Spleen (tissue), 7 donors: ENCODE data around the gene RPS15.

Source experiments
- POLR2A ChIP-seq, 3 donors: fragments of 450-650 bp; IDR thresholded peaks; one replicate each; pipeline ENCODE4 v1.5.1; 2017; ENCODE audit warnings: antibody characterized with exemption in 3 of 3, mild to moderate bottlenecking in 1 of 3
- POLR2AphosphoS5 ChIP-seq, 3 donors: sonication (generic); formaldehyde crosslinking; IDR thresholded peaks; one replicate each; pipeline ENCODE4 v1.5.1; 2017; ENCODE audit warnings: antibody characterized with exemption in 3 of 3
- TF ChIP-seq, protein P1 (sequence below), 11 experiments: fragments of 200-600 bp in 7 of 11; fragments of 450-650 bp in 4 of 11; sonication (generic) in 4 of 11; IDR thresholded peaks in 8 of 11; conservative IDR thresholded peaks in 3 of 11; 1 replicate in 7 of 11; 2 replicates in 4 of 11; pipeline versions ENCODE4 v1.4.0 to v1.8.0; 2016 to 2021; ENCODE audit warnings: antibody characterized with exemption in 11 of 11, inconsistent platforms in 4 of 11, mild to moderate bottlenecking in 1 of 11
- donor health status: DM: no; HTN: no; CAD: no; lungs with moderate emphysema.
- donor health status: DM: no; HTN: no; CAD: no.
- donor health status: DM: no; HTN: no; CAD: no.

DNA sequence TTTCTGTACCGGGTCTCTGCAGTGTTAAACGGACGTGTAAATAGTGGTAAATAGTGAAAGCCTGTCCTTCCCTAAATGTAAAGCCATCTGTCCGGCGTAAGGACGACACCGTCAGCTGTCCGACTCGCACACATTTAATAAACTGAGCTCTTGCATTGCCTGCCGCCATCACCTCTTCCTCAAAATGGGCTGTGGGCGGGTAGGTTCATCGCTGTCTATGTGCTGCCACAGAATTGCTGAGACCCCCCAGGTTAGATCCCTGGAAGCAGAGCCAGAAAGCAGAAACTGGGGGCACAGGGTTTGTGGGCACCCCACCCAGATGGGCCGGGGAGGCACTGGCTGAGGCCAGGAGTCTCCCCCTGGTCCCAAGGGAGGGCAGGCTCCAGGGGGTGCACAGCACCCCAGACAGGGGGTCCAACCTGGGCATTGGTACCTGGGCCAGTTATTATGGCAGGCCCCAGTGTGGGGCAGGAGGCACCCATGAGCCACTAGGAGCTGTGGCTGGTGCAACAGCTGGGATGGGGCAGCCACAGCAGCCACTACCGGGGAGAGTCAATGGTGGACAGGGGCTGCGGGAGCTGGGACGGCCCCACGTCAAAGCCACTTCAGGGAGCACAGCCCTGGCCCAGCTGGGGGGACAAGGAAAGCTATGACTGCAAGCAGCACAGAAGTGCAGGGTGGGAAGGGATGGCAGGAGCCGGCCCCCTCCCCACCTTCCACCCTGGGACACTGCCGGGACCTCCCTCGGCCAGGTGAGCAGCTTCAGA lies 35.1 kb downstream of the RPS15 start:
- TF ChIP-seq, protein P1, sequence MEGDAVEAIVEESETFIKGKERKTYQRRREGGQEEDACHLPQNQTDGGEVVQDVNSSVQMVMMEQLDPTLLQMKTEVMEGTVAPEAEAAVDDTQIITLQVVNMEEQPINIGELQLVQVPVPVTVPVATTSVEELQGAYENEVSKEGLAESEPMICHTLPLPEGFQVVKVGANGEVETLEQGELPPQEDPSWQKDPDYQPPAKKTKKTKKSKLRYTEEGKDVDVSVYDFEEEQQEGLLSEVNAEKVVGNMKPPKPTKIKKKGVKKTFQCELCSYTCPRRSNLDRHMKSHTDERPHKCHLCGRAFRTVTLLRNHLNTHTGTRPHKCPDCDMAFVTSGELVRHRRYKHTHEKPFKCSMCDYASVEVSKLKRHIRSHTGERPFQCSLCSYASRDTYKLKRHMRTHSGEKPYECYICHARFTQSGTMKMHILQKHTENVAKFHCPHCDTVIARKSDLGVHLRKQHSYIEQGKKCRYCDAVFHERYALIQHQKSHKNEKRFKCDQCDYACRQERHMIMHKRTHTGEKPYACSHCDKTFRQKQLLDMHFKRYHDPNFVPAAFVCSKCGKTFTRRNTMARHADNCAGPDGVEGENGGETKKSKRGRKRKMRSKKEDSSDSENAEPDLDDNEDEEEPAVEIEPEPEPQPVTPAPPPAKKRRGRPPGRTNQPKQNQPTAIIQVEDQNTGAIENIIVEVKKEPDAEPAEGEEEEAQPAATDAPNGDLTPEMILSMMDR (IDR thresholded peaks at IDR 0.05 in 8 of 11, conservative IDR thresholded peaks at IDR 0.05 in 3 of 11): no peak
- TF ChIP-seq POLR2A (IDR thresholded peaks at IDR 0.05) (no peak), POLR2AphosphoS5 (IDR thresholded peaks at IDR 0.05) (peak in 1 of 3 donors; percentile 9)
